ENCODE measurements around the gene EIF3I.
A peak's percentile ranks its signal among the peaks of the same experiment; 100 is the strongest.

EIF3I gene

GRCh38 chr1:32198237-32199042, 23.8 kb upstream of the EIF3I start:
- no peak for DNase-seq (ENCODE audit: low spot score)

- no peak for DNase-seq (ENCODE audit: low spot score)
Measured at GRCh38 chr1:32199043-32199716, 23.0 kb upstream of the EIF3I start.

- DNase-seq (ENCODE audit: low spot score), result no peak
Measured at GRCh38 chr1:32199717-32200072, 22.5 kb upstream of the EIF3I start.

- DNase-seq (ENCODE audit: low spot score), result peak; percentile 60
Measured at GRCh38 chr1:32200226-32201010, 21.8 kb upstream of the EIF3I start, which contains the start of gene CCDC28B. TSS of gene CCDC28B (plus strand) at chr1:32200595. CDS start at chr1:32201936, 1,341 bp downstream.

GRCh38 chr1:32201011-32201855, 21.0 kb upstream of the EIF3I start:
- DNase-seq (ENCODE audit: low spot score), result peak; percentile 41

- no peak for DNase-seq (ENCODE audit: low spot score)
Measured at GRCh38 chr1:32204943-32205361, 17.3 kb upstream of the EIF3I start.

GRCh38 chr1:32205401-32206370, 16.5 kb upstream of the EIF3I start, which contains the start of gene IQCC:
TSS of gene IQCC (plus strand) at chr1:32205671. CDS start at chr1:32205682, 11 bp downstream.
- DNase-seq (ENCODE audit: low spot score), result peak; percentile 89

GRCh38 chr1:32208469-32208868, 13.7 kb upstream of the EIF3I start:
- no peak for DNase-seq (ENCODE audit: low spot score)

GRCh38 chr1:32208891-32209328, 13.3 kb upstream of the EIF3I start, which contains the start of gene DCDC2B:
TSS of gene DCDC2B (plus strand) at chr1:32209089. CDS start at chr1:32209094, 5 bp downstream.
- DNase-seq (ENCODE audit: low spot score), result peak; percentile 94

- DNase-seq (ENCODE audit: low spot score), result peak; percentile 71
Measured at GRCh38 chr1:32215629-32216480, 6.4 kb upstream of the EIF3I start.

GRCh38 chr1:32216566-32216965, 5.6 kb upstream of the EIF3I start:
- DNase-seq (ENCODE audit: low spot score), result no peak

- no peak for DNase-seq (ENCODE audit: low spot score)
Measured at GRCh38 chr1:32219022-32219421, 3.2 kb upstream of the EIF3I start.

- peak; percentile 94 for DNase-seq (ENCODE audit: low spot score)
Measured at GRCh38 chr1:32220746-32221580, 1.2 kb upstream of the EIF3I start.

GRCh38 chr1:32221581-32221979, 627 bp upstream of the EIF3I start:
- no peak for DNase-seq (ENCODE audit: low spot score)

GRCh38 chr1:32223683-32224082, 1.5 kb downstream of the EIF3I start:
- no peak for DNase-seq (ENCODE audit: low spot score)

- DNase-seq (ENCODE audit: low spot score), result no peak
Measured at GRCh38 chr1:32224285-32224684, 2.1 kb downstream of the EIF3I start.

GRCh38 chr1:32228771-32229170, 6.6 kb downstream of the EIF3I start:
- no peak for DNase-seq (ENCODE audit: low spot score)

GRCh38 chr1:32231843-32232432, 9.7 kb downstream of the EIF3I start:
- DNase-seq (ENCODE audit: low spot score), result no peak

Measured in kidney tubule cell (primary cell).